GM12872 (cell line): ENCODE results near the gene INAFM2.

Experiments used
- CTCF ChIP-seq: IDR thresholded peaks from 3 replicates; pipeline ENCODE4 v1.5.1; 2011; ENCODE audit warnings: low read depth, mild to moderate bottlenecking, low read length, moderate library complexity; ENCODE audit not compliant: insufficient read depth

INAFM2 gene

GRCh38 chr15:40348474-40348870 is 25.0 kb downstream of the INAFM2 start:
- TF ChIP-seq CTCF = no peak

- no peak for TF ChIP-seq CTCF
Measured at GRCh38 chr15:40349163-40349562, 25.7 kb downstream of the INAFM2 start.

GRCh38 chr15:40352281-40352901 is 28.9 kb downstream of the INAFM2 start:
- no peak for TF ChIP-seq CTCF

- TF ChIP-seq CTCF = no peak
Measured at GRCh38 chr15:40353697-40354096, 30.2 kb downstream of the INAFM2 start.

- TF ChIP-seq CTCF = peak; percentile 49; the same call in 2 of the 3 replicates
Measured at GRCh38 chr15:40354408-40355171, 31.1 kb downstream of the INAFM2 start.

- no peak for TF ChIP-seq CTCF
Measured at GRCh38 chr15:40355976-40356585, 32.6 kb downstream of the INAFM2 start.

GRCh38 chr15:40357246-40357645 is 33.8 kb downstream of the INAFM2 start:
- TF ChIP-seq CTCF = no peak
